ENCODE measurements around the gene GPR141. TPM values are rescaled to one million over a fixed set of nuclear protein-coding genes. Genes with fewer than 3 reads are reported as not detected.

Gene GPR141
- total RNA-seq, 2 donors from 2014 or later: 2.0 TPM; not detected in 1

DNA sequence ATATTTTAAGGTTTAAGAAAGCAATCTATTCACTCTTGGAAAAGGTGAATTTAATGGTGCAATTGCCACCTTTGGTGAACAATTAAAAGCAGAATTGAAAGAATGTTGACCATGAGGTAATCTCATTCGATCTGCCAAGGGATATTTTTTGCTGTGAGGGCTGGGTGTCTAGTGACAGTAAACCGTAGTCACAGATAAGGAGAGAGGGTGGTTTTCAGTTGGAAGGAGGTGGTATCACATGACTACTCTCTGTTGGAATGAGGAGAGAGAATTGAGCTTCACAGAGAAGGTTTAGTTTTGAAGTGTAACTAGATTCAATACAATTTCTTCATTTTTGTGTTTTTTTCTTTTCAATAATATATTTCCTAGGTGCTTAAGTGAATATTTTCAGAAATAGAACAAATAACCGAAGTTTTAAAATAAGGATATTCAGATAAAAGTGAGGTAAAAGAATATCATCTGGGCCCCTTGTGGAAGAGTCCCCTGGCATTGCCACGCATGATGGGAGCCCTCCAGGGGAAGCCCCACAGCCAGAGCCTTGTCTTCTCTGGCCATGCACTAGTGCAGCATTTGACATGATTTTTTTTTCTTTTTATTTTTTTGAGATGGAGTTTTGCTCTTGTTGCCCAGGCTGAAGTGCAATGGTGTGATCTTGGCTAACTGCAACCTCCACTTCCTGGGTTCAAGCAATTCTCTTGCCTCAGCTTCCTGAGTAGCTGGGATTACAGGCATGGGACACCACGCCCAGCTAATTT is 73.4 kb downstream of the GPR141 start:
- DNase-seq (ENCODE audit: low spot score) (no peak), ATAC-seq (ENCODE audit: insufficient number of reproducible peaks, low FRiP score, low read depth) (no peak)
- no peaks in the 10 kb centered on the region for H3K9me3 ChIP-seq
- TF ChIP-seq, protein P1, sequence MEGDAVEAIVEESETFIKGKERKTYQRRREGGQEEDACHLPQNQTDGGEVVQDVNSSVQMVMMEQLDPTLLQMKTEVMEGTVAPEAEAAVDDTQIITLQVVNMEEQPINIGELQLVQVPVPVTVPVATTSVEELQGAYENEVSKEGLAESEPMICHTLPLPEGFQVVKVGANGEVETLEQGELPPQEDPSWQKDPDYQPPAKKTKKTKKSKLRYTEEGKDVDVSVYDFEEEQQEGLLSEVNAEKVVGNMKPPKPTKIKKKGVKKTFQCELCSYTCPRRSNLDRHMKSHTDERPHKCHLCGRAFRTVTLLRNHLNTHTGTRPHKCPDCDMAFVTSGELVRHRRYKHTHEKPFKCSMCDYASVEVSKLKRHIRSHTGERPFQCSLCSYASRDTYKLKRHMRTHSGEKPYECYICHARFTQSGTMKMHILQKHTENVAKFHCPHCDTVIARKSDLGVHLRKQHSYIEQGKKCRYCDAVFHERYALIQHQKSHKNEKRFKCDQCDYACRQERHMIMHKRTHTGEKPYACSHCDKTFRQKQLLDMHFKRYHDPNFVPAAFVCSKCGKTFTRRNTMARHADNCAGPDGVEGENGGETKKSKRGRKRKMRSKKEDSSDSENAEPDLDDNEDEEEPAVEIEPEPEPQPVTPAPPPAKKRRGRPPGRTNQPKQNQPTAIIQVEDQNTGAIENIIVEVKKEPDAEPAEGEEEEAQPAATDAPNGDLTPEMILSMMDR (IDR thresholded peaks at IDR 0.05): no peak
- no peak overlapping the region for H3K4me3 ChIP-seq
- H3K27ac ChIP-seq: no peak overlapping the region
- H3K27me3 ChIP-seq (replicated peaks; ENCODE audit: insufficient read depth): no peaks in the 10 kb centered on the region
- no peaks in the 10 kb centered on the region for H3K4me1 ChIP-seq (ENCODE audit: control insufficient read depth in 1 of 2, low read depth in 2 of 2)
- no peaks in the 10 kb centered on the region for H3K36me3 ChIP-seq

DNA sequence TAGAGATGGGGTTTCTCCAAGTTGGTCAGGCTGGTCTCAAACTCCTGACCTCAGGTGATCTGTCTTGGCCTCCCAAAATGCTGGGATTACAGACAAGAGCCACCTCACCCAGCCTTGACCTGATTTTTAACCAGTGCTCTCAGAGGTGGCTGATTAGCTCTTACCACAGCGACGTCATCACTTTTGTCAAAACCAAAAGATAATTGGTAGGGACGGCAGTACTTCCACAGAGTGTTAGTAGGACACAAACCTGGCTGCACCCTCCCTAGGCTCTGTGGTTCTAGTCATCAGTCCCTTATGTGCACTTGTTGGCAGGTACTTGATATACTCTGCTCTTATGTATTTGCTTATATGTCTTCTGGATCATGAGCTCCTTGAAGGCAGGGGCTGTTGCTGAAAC is 74.0 kb downstream of the GPR141 start:
- ATAC-seq (ENCODE audit: insufficient number of reproducible peaks, low FRiP score, low read depth) (no peak), DNase-seq (ENCODE audit: low spot score) (no peak)
- Histone ChIP-seq H3K4me1 (ENCODE audit: control insufficient read depth in 1 of 2, low read depth in 2 of 2) (no peaks in the 10 kb centered on the region), H3K9me3 (no peaks in the 10 kb centered on the region), H3K4me3 (no peak overlapping the region), H3K36me3 (no peaks in the 10 kb centered on the region), H3K27ac (no peak overlapping the region), H3K27me3 (replicated peaks; ENCODE audit: insufficient read depth) (no peaks in the 10 kb centered on the region)
- TF ChIP-seq, protein P1 (IDR thresholded peaks at IDR 0.05): no peak

DNA sequence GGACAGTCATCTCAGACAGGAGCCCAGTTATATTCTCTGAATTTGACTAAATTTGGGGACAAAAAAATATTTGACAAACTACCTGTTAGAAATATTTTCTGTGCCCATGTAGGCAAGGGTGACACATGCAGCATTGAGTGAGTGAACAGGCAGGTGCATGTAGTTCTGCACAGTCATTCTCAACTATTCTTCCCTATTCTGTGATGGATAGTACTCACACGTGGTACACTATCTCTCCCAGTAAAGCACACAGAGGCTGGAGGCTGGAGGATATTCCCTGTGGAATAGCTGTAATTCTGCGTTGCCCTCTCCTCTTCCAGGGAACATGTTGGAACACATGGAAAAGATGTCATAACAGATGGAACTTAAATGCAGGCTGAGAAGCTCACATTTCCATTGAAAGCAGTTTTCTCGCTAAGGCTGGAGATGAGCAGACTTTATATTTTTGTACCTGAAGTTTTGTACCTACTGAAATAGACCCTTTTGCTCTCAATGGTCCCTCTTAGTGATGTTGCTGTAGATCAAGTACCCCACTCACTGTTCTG is 75.0 kb downstream of the GPR141 start:
- Histone ChIP-seq H3K9me3 (no peaks in the 10 kb centered on the region), H3K4me1 (ENCODE audit: control insufficient read depth in 1 of 2, low read depth in 2 of 2) (no peaks in the 10 kb centered on the region), H3K4me3 (no peak overlapping the region), H3K27ac (no peak overlapping the region), H3K27me3 (replicated peaks; ENCODE audit: insufficient read depth) (no peaks in the 10 kb centered on the region), H3K36me3 (no peaks in the 10 kb centered on the region)
- ATAC-seq (ENCODE audit: insufficient number of reproducible peaks, low FRiP score, low read depth): no peak
- TF ChIP-seq, protein P1 (IDR thresholded peaks at IDR 0.05): no peak
- DNase-seq (ENCODE audit: low spot score): no peak

DNA sequence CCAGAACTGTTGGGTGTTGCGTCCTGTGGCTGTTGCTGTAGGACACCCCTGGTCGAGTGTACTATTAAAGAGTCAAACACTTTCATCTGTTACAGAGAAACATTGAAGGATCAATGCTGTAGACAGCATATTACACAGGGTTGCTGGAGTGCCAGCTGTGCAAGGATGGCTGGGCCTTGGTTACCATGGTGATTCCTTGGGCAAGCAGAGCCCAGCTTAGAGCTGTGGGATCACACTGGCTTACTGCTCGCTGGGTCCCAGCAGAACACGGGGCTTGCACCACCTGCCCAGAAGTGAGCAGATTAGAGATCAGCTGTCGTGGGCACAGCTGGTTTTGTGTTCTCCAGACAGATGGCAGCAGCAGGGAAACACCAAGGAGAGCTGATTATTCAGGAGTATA is 76.0 kb downstream of the GPR141 start:
- no peak for ATAC-seq (ENCODE audit: insufficient number of reproducible peaks, low FRiP score, low read depth)

DNA sequence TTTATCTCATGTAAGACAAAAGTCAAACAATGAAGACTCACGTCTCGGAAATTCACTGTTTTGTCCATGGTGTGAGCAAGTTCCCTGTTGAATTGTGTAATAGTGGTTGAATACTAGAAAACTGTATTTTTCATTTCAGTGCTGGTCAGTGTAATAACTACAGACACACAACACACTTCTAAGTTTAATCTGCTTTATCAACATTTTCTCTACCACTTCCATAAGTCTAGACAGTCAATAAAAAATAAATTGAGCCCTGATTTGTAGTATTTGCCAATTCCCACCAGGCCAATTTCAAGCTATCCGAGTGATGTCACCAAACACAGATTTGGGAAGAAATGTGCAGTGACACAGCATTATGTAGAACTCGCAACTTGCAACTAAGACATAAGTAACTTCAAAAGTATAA is 81.9 kb downstream of the GPR141 start:
- H3K9me3 ChIP-seq: no peaks in the 10 kb centered on the region
- H3K27me3 ChIP-seq (replicated peaks; ENCODE audit: insufficient read depth): no peaks in the 10 kb centered on the region
- ATAC-seq (ENCODE audit: insufficient number of reproducible peaks, low FRiP score, low read depth) (no peak), DNase-seq (ENCODE audit: low spot score) (no peak)
- TF ChIP-seq, protein P1 (IDR thresholded peaks at IDR 0.05): no peak
- no peaks in the 10 kb centered on the region for H3K4me1 ChIP-seq (ENCODE audit: control insufficient read depth in 1 of 2, low read depth in 2 of 2)
- H3K36me3 ChIP-seq: no peaks in the 10 kb centered on the region
- no peak overlapping the region for H3K27ac ChIP-seq
- H3K4me3 ChIP-seq: no peak overlapping the region

More for the DNA sequence above, 76.0 kb downstream of the GPR141 start:
- Histone ChIP-seq H3K4me1 (ENCODE audit: control insufficient read depth in 1 of 2, low read depth in 2 of 2) (no peaks in the 10 kb centered on the region), H3K36me3 (no peaks in the 10 kb centered on the region), H3K4me3 (no peak overlapping the region), H3K9me3 (no peaks in the 10 kb centered on the region), H3K27me3 (replicated peaks; ENCODE audit: insufficient read depth) (no peaks in the 10 kb centered on the region), H3K27ac (no peak overlapping the region)
- TF ChIP-seq, protein P1 (IDR thresholded peaks at IDR 0.05): no peak
- no peak for DNase-seq (ENCODE audit: low spot score)

Measured in thoracic aorta (tissue), 2 donors.